NT2/D1 (cell line): ENCODE measurements around the gene BBX.

ENCODE experiments used
- DNase-seq: peaks from one replicate; pipeline ENCODE4 v3.0.0-alpha.2; 2011; ENCODE audit warnings: low read depth, low spot score
- H3K27me3 ChIP-seq: 2 replicates; pipeline ENCODE4 v1.6.0; 2011; ENCODE audit warnings: mild to moderate bottlenecking; ENCODE audit not compliant: insufficient read length, insufficient read depth
- H3K36me3 ChIP-seq: 2 replicates; pipeline ENCODE4 v1.6.1; 2011; ENCODE audit warnings: mild to moderate bottlenecking, low read length, mixed read lengths; ENCODE audit not compliant: insufficient read depth, insufficient read length
- H3K4me1 ChIP-seq: 2 replicates; pipeline ENCODE4 v1.5.1; 2011; ENCODE audit not compliant: insufficient read depth, insufficient read length
- H3K4me3 ChIP-seq: 2 replicates; pipeline ENCODE4 v1.5.1; 2011; ENCODE audit warnings: low read depth; ENCODE audit not compliant: insufficient read length
- H3K9ac ChIP-seq: 2 replicates; pipeline ENCODE4 v1.6.0; 2011; ENCODE audit warnings: low read depth; ENCODE audit not compliant: insufficient read length
- H3K9me3 ChIP-seq: 2 replicates; pipeline ENCODE4 v1.5.1; 2011; ENCODE audit warnings: mild to moderate bottlenecking, low read length; ENCODE audit not compliant: insufficient read depth
- SUZ12 ChIP-seq: IDR thresholded peaks from 2 replicates; pipeline ENCODE4 v1.6.1; 2011; ENCODE audit not compliant: insufficient read length, insufficient read depth; ENCODE audit errors: extremely low read depth
- YY1 ChIP-seq: IDR thresholded peaks from 2 replicates; pipeline ENCODE4 v1.6.1; 2011; ENCODE audit not compliant: insufficient read length, insufficient read depth
- ZNF274 ChIP-seq: IDR thresholded peaks from 2 replicates; pipeline ENCODE4 v1.6.1; 2011; ENCODE audit warnings: mild to moderate bottlenecking, low read depth, low read length

The BBX gene

GRCh38 chr3:107790612-107791011 is 267.9 kb downstream of the BBX start:
- H3K9ac ChIP-seq = no peak overlapping the region
- no peak for DNase-seq
- peaks cover 5% of the 10 kb centered on the region for H3K36me3 ChIP-seq
- no peaks in the 10 kb centered on the region for H3K9me3 ChIP-seq
- no peaks in the 10 kb centered on the region for H3K27me3 ChIP-seq
- no peaks in the 10 kb centered on the region for H3K4me1 ChIP-seq
- TF ChIP-seq ZNF274 = no peak
- TF ChIP-seq YY1 = no peak
- no peak for TF ChIP-seq SUZ12
- H3K4me3 ChIP-seq = no peak overlapping the region

GRCh38 chr3:107791027-107791426 is 268.3 kb downstream of the BBX start:
- Histone ChIP-seq H3K27me3 (no peaks in the 10 kb centered on the region), H3K9me3 (no peaks in the 10 kb centered on the region), H3K4me1 (no peaks in the 10 kb centered on the region), H3K36me3 (peaks cover 5% of the 10 kb centered on the region), H3K9ac (no peak overlapping the region), H3K4me3 (no peak overlapping the region)
- TF ChIP-seq YY1 = no peak
- no peak for TF ChIP-seq SUZ12
- no peak for TF ChIP-seq ZNF274
- DNase-seq = no peak

GRCh38 chr3:107791450-107791849 is 268.7 kb downstream of the BBX start:
- DNase-seq = no peak
- no peaks in the 10 kb centered on the region for H3K9me3 ChIP-seq
- H3K27me3 ChIP-seq = no peaks in the 10 kb centered on the region
- peaks cover 5% of the 10 kb centered on the region for H3K36me3 ChIP-seq
- H3K4me3 ChIP-seq = no peak overlapping the region
- TF ChIP-seq YY1 (no peak), SUZ12 (no peak), ZNF274 (no peak)
- no peaks in the 10 kb centered on the region for H3K4me1 ChIP-seq
- no peak overlapping the region for H3K9ac ChIP-seq

GRCh38 chr3:107794664-107795443 is 272.1 kb downstream of the BBX start:
- H3K4me3 ChIP-seq = no peak overlapping the region
- no peak for TF ChIP-seq YY1
- TF ChIP-seq SUZ12 = no peak
- TF ChIP-seq ZNF274 = no peak
- H3K9me3 ChIP-seq = no peaks in the 10 kb centered on the region
- H3K9ac ChIP-seq = no peak overlapping the region
- DNase-seq = no peak
- no peaks in the 10 kb centered on the region for H3K27me3 ChIP-seq
- peaks cover 5% of the 10 kb centered on the region for H3K36me3 ChIP-seq
- no peaks in the 10 kb centered on the region for H3K4me1 ChIP-seq

- TF ChIP-seq ZNF274 (no peak), YY1 (no peak), SUZ12 (no peak)
- H3K27me3 ChIP-seq = no peaks in the 10 kb centered on the region
- H3K9ac ChIP-seq = no peak overlapping the region
- H3K36me3 ChIP-seq = peaks cover 5% of the 10 kb centered on the region
- H3K9me3 ChIP-seq = no peaks in the 10 kb centered on the region
- H3K4me1 ChIP-seq = no peaks in the 10 kb centered on the region
- DNase-seq = no peak
- no peak overlapping the region for H3K4me3 ChIP-seq
These were observed 272.8 kb downstream of the BBX start for GRCh38 chr3:107795514-107796094.

- Histone ChIP-seq H3K9me3 (no peaks in the 10 kb centered on the region), H3K27me3 (no peaks in the 10 kb centered on the region), H3K4me1 (no peaks in the 10 kb centered on the region), H3K4me3 (no peak overlapping the region), H3K36me3 (peaks cover 11% of the 10 kb centered on the region), H3K9ac (no peak overlapping the region)
- TF ChIP-seq YY1 = no peak
- no peak for TF ChIP-seq ZNF274
- no peak for TF ChIP-seq SUZ12
- no peak for DNase-seq
These were observed 274.0 kb downstream of the BBX start for GRCh38 chr3:107796791-107797190.

GRCh38 chr3:107797586-107797985 is 274.8 kb downstream of the BBX start:
- H3K36me3 ChIP-seq = peaks cover 17% of the 10 kb centered on the region
- no peak overlapping the region for H3K9ac ChIP-seq
- no peaks in the 10 kb centered on the region for H3K9me3 ChIP-seq
- no peak for DNase-seq
- H3K4me1 ChIP-seq = no peaks in the 10 kb centered on the region
- TF ChIP-seq ZNF274 (no peak), SUZ12 (no peak)
- no peak overlapping the region for H3K4me3 ChIP-seq
- H3K27me3 ChIP-seq = no peaks in the 10 kb centered on the region
